Spleen (tissue), 7 donors: ENCODE measurements around the gene NECAB3.

Experiments used
- CTCF ChIP-seq, 11 experiments: fragments of 200-600 bp in 7 of 11; fragments of 450-650 bp in 4 of 11; sonication (generic) in 4 of 11; IDR thresholded peaks in 8 of 11; conservative IDR thresholded peaks in 3 of 11; 1 replicate in 7 of 11; 2 replicates in 4 of 11; pipeline versions ENCODE4 v1.4.0 to v1.8.0; 2016 to 2021; ENCODE audit warnings: antibody characterized with exemption in 11 of 11, inconsistent platforms in 4 of 11, mild to moderate bottlenecking in 1 of 11
- POLR2A ChIP-seq, 3 donors: fragments of 450-650 bp; IDR thresholded peaks; one replicate each; pipeline ENCODE4 v1.5.1; 2017; ENCODE audit warnings: antibody characterized with exemption in 3 of 3, mild to moderate bottlenecking in 1 of 3
- donor health status: DM: no; HTN: no; CAD: no; lungs with moderate emphysema.
- donor health status: DM: no; HTN: no; CAD: no.
- donor health status: DM: no; HTN: no; CAD: no.

GRCh38 chr20:33650111-33650752 is 24.0 kb downstream of the NECAB3 start:
- TF ChIP-seq CTCF (IDR thresholded peaks at IDR 0.05 in 8 of 11, conservative IDR thresholded peaks at IDR 0.05 in 3 of 11) = no peak
- no peak for TF ChIP-seq POLR2A (IDR thresholded peaks at IDR 0.05)
